ENCODE measurements around the gene CDC14A. TPM values are rescaled to one million over a fixed set of nuclear protein-coding genes. Genes with fewer than 3 reads are reported as not detected.
"Not testable (repeated sequence)": the region's sequence is repeated elsewhere in the genome, so short reads cannot be mapped to it uniquely, and the experiment has no call there.

The CDC14A gene
- total RNA-seq, 1 donor from 2014 or later: 2.3 TPM

DNA sequence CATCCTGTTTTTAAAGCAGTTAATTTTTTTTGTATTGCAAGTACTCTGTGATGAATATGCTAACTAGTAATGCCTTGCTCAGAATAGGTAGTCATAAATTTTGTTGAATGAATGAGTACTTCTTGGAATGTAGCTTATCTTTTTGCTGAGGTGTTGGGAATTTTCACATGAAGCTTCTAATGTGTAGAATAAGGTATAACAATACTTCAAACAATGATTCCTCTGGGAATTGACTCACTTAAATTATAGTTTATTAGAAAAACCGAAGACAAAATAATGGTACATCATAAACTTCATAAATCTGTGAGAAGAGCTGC lies 13.9 kb downstream of the CDC14A start:
- no peak for TF ChIP-seq CTCF (IDR thresholded peaks at IDR 0.05)
- Mint-ChIP-seq H3K4me3 (ENCODE audit: unreplicated experiment) (no peak overlapping the region), H3K9me3 (ENCODE audit: low read depth) (peaks cover 10% of the 10 kb centered on the region), H3K4me1 (ENCODE audit: low read depth) (peaks cover 2% of the 10 kb centered on the region), H3K27ac (ENCODE audit: unreplicated experiment) (no peak overlapping the region), H3K36me3 (ENCODE audit: low read depth) (no peaks in the 10 kb centered on the region), H3K27me3 (ENCODE audit: low read depth) (no peaks in the 10 kb centered on the region)
- no peak for DNase-seq (ENCODE audit: low spot score)

DNA sequence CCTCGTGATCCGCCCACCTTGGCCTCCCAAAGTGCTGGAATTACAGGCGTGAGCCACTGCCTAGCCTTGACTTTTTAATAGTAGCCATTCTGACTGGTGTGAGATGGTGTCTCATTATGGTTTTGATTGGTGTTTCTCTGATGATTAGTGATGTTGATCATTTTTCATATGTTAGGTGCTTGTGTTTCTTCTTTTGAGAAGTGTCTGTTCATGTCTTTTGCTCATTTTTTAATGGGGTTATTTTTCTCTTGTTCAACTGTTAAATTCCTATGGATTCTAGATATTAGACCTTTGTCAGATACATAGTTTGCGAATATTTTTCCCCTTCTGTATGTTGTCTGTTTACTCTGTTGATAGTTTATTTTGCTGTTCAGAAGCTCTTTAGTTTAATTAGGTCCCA lies 17.0 kb downstream of the CDC14A start:
- DNase-seq (ENCODE audit: low spot score); H3K4me1 Mint-ChIP-seq (ENCODE audit: low read depth); H3K36me3 Mint-ChIP-seq (ENCODE audit: low read depth); H3K27me3 Mint-ChIP-seq (ENCODE audit: low read depth); H3K27ac Mint-ChIP-seq (ENCODE audit: unreplicated experiment); H3K4me3 Mint-ChIP-seq (ENCODE audit: unreplicated experiment): not testable (repeated sequence)
- peaks cover 10% of the 10 kb centered on the region for H3K9me3 Mint-ChIP-seq (ENCODE audit: low read depth)

DNA sequence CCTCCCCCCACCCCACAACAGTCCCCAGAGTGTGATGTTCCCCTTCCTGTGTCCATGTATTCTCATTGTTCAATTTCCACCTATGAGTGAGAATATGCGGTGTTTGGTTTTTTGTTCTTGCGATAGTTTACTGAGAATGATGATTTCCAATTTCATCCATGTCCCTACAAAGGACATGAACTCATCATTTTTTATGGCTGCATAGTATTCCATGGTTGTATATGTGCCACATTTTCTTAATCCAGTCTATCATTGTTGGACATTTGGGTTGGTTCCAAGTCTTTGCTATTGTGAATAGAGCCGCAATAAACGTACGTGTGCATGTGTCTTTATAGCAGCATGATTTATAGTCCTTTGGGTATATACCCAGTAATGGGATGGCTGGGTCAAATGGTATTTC lies 21.6 kb downstream of the CDC14A start:
- not testable (repeated sequence) for H3K4me1 Mint-ChIP-seq (ENCODE audit: low read depth); DNase-seq (ENCODE audit: low spot score); H3K36me3 Mint-ChIP-seq (ENCODE audit: low read depth); H3K27me3 Mint-ChIP-seq (ENCODE audit: low read depth); H3K27ac Mint-ChIP-seq (ENCODE audit: unreplicated experiment); H3K4me3 Mint-ChIP-seq (ENCODE audit: unreplicated experiment)
- peaks cover 14% of the 10 kb centered on the region for H3K9me3 Mint-ChIP-seq (ENCODE audit: low read depth)

- DNase-seq (ENCODE audit: low spot score); H3K27me3 Mint-ChIP-seq (ENCODE audit: low read depth); H3K4me3 Mint-ChIP-seq (ENCODE audit: unreplicated experiment): not testable (repeated sequence)
Measured at GRCh38 chr1:100376890-100377289, 24.6 kb downstream of the CDC14A start.

DNA sequence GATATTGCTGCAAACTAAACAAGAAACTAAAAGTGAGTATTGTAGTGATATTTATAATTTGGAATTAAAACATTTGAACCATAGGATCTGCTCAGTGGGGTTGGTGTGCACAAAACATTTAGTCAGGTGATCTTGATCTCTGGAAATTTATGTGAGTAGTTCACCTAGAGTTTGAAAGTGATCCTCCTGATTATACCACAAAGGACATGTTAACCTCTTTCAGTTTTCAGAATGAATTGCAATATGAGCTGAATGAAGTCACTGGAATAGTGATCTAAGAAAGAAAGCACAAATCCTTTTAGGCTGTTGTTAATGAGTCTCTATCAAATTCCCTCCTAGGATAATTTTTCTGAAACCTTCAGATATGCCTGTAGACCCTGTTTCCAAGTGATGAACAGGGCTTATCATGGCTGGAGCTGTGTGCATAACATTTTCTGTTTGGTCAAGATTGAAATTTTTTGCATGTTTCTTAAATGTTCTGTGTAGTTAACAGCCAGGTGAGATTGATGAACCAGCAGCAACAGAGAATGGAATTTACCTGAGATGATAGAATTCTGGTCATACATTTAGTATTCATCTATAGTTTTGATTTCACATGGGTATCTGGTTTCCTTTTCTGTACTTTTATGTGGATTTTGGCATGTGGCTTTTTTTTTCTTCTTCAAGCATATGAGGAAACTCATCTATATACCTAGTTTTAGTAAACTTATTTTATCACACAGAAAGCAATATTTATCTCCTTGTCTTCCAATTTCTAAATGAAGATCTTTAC lies 25.5 kb downstream of the CDC14A start:
- peaks cover 3% of the 10 kb centered on the region for H3K9me3 Mint-ChIP-seq (ENCODE audit: low read depth)
- no peak for DNase-seq (ENCODE audit: low spot score)
- H3K4me1 Mint-ChIP-seq (ENCODE audit: low read depth): no peaks in the 10 kb centered on the region
- no peaks in the 10 kb centered on the region for H3K36me3 Mint-ChIP-seq (ENCODE audit: low read depth)
- no peaks in the 10 kb centered on the region for H3K27me3 Mint-ChIP-seq (ENCODE audit: low read depth)
- no peak overlapping the region for H3K27ac Mint-ChIP-seq (ENCODE audit: unreplicated experiment)
- no peak overlapping the region for H3K4me3 Mint-ChIP-seq (ENCODE audit: unreplicated experiment)
- no peak for TF ChIP-seq CTCF (IDR thresholded peaks at IDR 0.05)

More at GRCh38 chr1:100376890-100377289, 24.6 kb downstream of the CDC14A start:
- not testable (repeated sequence) for H3K9me3 Mint-ChIP-seq (ENCODE audit: low read depth); H3K27ac Mint-ChIP-seq (ENCODE audit: unreplicated experiment); H3K36me3 Mint-ChIP-seq (ENCODE audit: low read depth); H3K4me1 Mint-ChIP-seq (ENCODE audit: low read depth)

DNA sequence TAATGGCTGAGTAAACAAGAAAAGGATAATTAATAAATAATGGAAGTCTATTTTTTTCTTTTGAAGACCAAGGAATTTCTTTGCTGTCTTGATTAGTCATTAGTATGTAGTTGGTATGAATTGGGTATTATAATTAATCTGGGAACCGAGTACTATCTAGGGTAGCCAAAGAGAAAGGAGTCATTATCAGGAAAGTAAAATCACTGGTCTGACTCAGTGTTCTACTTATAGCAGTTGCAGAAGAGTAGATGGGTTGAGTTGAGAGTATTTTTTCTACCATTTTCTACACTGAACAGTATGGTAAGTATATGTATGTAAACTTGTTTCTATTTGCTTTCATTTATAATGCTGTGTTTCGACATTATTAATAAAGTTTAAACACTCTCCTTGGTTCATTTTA lies 26.6 kb downstream of the CDC14A start:
- H3K4me3 Mint-ChIP-seq (ENCODE audit: unreplicated experiment): no peak overlapping the region
- H3K27ac Mint-ChIP-seq (ENCODE audit: unreplicated experiment): no peak overlapping the region

More for the DNA sequence above, 26.6 kb downstream of the CDC14A start:
- Mint-ChIP-seq H3K36me3 (ENCODE audit: low read depth) (no peaks in the 10 kb centered on the region), H3K4me1 (ENCODE audit: low read depth) (no peaks in the 10 kb centered on the region), H3K27me3 (ENCODE audit: low read depth) (no peaks in the 10 kb centered on the region), H3K9me3 (ENCODE audit: low read depth) (peaks cover 3% of the 10 kb centered on the region)
- no peak for TF ChIP-seq CTCF (IDR thresholded peaks at IDR 0.05)
- DNase-seq (ENCODE audit: low spot score): no peak

Data from chondrocyte (in vitro differentiated cells).